ENCODE results near the gene NIBAN1.
"Not testable (repeated sequence)": the region's sequence is repeated elsewhere in the genome, so short reads cannot be mapped to it uniquely, and the experiment has no call there.

Gene NIBAN1

GRCh38 chr1:184965944-184966860, 8.1 kb downstream of the NIBAN1 start:
- TF ChIP-seq, protein P1, sequence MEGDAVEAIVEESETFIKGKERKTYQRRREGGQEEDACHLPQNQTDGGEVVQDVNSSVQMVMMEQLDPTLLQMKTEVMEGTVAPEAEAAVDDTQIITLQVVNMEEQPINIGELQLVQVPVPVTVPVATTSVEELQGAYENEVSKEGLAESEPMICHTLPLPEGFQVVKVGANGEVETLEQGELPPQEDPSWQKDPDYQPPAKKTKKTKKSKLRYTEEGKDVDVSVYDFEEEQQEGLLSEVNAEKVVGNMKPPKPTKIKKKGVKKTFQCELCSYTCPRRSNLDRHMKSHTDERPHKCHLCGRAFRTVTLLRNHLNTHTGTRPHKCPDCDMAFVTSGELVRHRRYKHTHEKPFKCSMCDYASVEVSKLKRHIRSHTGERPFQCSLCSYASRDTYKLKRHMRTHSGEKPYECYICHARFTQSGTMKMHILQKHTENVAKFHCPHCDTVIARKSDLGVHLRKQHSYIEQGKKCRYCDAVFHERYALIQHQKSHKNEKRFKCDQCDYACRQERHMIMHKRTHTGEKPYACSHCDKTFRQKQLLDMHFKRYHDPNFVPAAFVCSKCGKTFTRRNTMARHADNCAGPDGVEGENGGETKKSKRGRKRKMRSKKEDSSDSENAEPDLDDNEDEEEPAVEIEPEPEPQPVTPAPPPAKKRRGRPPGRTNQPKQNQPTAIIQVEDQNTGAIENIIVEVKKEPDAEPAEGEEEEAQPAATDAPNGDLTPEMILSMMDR (IDR thresholded peaks at IDR 0.05; ENCODE audit: low read depth, low read length): no peak
- H3K4me3 ChIP-seq (ENCODE audit: low read depth, low read length): no peak overlapping the region
- peak; percentile 56 for DNase-seq (ENCODE audit: low read depth, low spot score)
- in situ Hi-C loops (cut with HindIII; ENCODE audit: low sequenced_read_pairs): no loop called here

GRCh38 chr1:184965439-184965838, 8.9 kb downstream of the NIBAN1 start:
- no peak for DNase-seq (ENCODE audit: low read depth, low spot score)
- in situ Hi-C loops (cut with HindIII; ENCODE audit: low sequenced_read_pairs): no loop called here
- H3K4me3 ChIP-seq (ENCODE audit: low read depth, low read length): no peak overlapping the region
- TF ChIP-seq, protein P1 (IDR thresholded peaks at IDR 0.05; ENCODE audit: low read depth, low read length): no peak

DNA sequence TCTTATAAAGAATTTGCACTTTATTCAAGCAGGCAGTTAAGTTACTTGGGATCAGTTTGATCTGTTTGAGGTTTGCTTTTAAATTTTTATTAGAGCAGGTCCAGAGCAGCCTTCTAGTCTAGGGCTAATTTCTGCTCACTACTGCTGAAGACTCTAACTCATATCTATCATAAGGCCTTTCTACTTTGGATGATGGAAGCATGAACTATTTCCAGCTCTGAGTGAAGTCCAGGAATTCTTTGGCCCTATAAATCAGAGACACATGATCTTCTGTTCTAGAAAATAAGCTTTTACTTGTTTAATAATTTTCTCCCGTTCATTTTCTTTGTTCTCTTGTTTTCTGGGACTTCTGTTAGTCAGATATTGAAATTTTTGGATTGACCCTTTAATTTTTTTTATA, 14.7 kb downstream of the NIBAN1 start:
- no peak overlapping the region for H3K4me3 ChIP-seq (ENCODE audit: low read depth, low read length)
- in situ Hi-C loops (cut with HindIII; ENCODE audit: low sequenced_read_pairs): no loop called here
- TF ChIP-seq, protein P1 (IDR thresholded peaks at IDR 0.05; ENCODE audit: low read depth, low read length): no peak
- DNase-seq (ENCODE audit: low read depth, low spot score): no peak

DNA sequence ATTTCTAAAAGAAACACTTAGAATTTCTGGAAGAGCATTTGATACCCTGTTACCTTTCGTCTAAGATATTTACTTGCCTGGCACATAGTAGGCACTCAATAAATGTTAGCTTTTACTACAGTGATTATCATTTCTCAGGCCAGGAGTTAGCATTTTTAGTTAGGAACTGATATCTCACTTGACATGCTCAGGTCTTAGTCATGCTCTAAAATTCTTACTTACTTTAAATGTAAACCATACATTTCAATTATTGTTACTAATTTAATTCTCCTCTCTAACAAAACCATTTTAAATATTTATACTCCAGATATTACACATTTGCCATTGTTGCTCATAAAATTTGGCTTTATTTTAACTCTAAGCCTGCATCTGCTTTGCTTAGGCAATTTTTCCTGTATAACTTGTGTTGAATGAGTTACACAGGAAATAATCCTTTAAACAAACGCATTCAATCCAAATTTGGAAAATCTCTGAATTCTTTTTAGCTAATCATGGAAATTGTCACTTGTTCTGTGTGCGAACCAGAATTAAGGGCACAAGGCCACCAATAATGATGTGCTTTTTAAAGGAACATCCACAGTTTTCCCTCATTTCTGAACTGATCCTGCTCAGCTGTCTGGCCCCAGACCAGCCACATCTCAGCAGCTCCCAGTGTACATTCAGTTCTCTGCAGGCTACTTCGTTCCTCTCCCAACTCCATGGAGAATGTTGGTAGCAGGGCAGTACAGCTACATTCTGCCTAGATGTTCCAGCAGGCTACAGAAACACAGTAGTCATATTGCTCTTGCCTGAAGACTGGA, 15.6 kb downstream of the NIBAN1 start:
- no peak for DNase-seq (ENCODE audit: low read depth, low spot score)
- no peak overlapping the region for H3K4me3 ChIP-seq (ENCODE audit: low read depth, low read length)
- in situ Hi-C loops (cut with HindIII; ENCODE audit: low sequenced_read_pairs): no loop called here
- TF ChIP-seq, protein P1 (IDR thresholded peaks at IDR 0.05; ENCODE audit: low read depth, low read length): no peak

DNA sequence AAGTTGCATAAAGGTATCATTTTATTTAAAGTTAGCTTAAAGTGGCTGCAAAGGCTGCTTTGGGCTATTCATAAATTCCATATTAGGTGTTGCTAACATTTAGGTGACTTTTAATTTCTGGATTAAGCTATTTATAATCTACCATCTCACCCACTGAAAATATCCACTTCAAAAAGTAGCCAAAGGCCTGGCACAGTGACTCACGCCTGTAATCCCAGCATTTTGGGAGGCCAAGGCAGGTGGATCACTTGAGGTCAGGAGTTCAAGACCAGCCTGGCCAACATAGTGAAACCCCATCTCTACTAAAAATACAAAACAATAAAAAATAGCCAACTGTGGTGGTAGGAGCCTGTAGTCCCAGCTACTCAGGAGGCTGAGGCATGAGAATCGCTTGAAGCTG, 16.4 kb downstream of the NIBAN1 start:
- in situ Hi-C loops (cut with HindIII; ENCODE audit: low sequenced_read_pairs); H3K4me3 ChIP-seq (ENCODE audit: low read depth, low read length); DNase-seq (ENCODE audit: low read depth, low spot score): not testable (repeated sequence)

DNA sequence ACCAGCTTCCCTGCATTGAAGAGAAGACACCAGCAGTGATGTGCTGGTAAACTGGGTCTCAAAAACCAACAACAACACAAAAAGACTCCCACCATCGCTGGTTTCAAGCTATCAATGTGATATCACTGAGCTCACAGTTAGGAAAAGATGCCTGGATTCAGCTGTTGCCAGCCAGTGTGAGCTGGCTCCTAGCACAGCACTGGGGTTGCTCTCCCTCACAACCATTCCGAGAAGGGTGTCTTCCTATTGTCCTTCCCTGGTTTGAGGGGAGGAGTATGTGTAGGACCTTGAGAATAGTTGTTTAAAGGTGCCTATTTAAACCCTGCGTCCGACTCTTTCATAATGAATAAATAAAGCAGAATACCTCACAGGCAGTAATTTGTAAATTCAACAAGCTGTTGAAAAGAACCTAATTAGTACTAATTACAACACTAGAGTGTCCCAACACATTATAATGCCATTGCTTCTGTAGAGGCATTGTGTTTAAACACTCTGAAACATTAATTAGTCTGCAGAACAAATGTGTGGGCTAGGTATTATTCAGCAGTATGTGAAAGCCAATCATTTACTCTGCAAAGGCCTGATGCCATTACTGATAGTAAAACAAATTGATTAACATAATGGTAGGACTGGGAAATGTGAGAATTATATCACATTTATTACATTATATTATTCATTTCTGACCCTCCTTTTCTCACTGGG, 17.2 kb downstream of the NIBAN1 start:
- no peak for DNase-seq (ENCODE audit: low read depth, low spot score)
- H3K4me3 ChIP-seq (ENCODE audit: low read depth, low read length): no peak overlapping the region
- TF ChIP-seq, protein P1 (IDR thresholded peaks at IDR 0.05; ENCODE audit: low read depth, low read length): no peak
- in situ Hi-C loops (cut with HindIII; ENCODE audit: low sequenced_read_pairs): no loop called here

Data from astrocyte of the spinal cord (primary cell).